HepG2 (cell line): ENCODE results near the gene EEF1AKMT3. TPM values are rescaled to one million over a fixed set of nuclear protein-coding genes. Genes with fewer than 3 reads are reported as not detected.

Experiments
- ATF1 ChIP-seq: IDR thresholded peaks from 2 replicates; pipeline ENCODE4 v1.6.1; 2016; ENCODE audit warnings: mild to moderate bottlenecking, control low read depth
- KAT8 ChIP-seq: IDR thresholded peaks from 2 replicates; pipeline ENCODE4 v1.6.1; 2016; ENCODE audit warnings: missing genetic modification reagents, missing compliant biosample characterization
- KMT2B ChIP-seq: IDR thresholded peaks from 2 replicates; pipeline ENCODE4 v1.6.1; 2016; ENCODE audit warnings: missing genetic modification reagents, missing compliant biosample characterization
- REPIN1 ChIP-seq: sonication (generic); formaldehyde crosslinking; IDR thresholded peaks from 2 replicates; pipeline ENCODE4 v1.8.0; 2022; ENCODE audit warnings: missing genetic modification reagents, low read depth, mild to moderate bottlenecking, borderline replicate concordance
- SMARCE1 ChIP-seq: fragments of 450-650 bp; IDR thresholded peaks from 2 replicates; pipeline ENCODE4 v1.6.1; 2017; ENCODE audit warnings: borderline replicate concordance
- SNAPC5 ChIP-seq: sonication (generic); formaldehyde crosslinking; IDR thresholded peaks from 2 replicates; pipeline ENCODE4 v1.8.1; 2023; ENCODE audit warnings: mild to moderate bottlenecking, missing genetic modification reagents, borderline replicate concordance
- SRSF9 ChIP-seq: fragments of 200-400 bp; formaldehyde crosslinking; IDR thresholded peaks from 2 replicates; pipeline ENCODE4 v1.6.1; 2018; ENCODE audit warnings: borderline replicate concordance, mild to moderate bottlenecking, low read depth, low read length; ENCODE audit not compliant: insufficient read depth, poor library complexity, severe bottlenecking
- THAP9 ChIP-seq: sonication (generic); formaldehyde crosslinking; IDR thresholded peaks from 2 replicates; pipeline ENCODE4; 2020; ENCODE audit warnings: missing genetic modification reagents, mild to moderate bottlenecking, borderline replicate concordance
- ZNF121 ChIP-seq: sonication (generic); formaldehyde crosslinking; IDR thresholded peaks from 2 replicates; pipeline ENCODE4 v1.5.0; 2020; ENCODE audit warnings: mild to moderate bottlenecking, missing genetic modification reagents
- ZNF230 ChIP-seq: sonication (generic); formaldehyde crosslinking; IDR thresholded peaks from 2 replicates; pipeline ENCODE4 v1.4.0; 2020; ENCODE audit warnings: mild to moderate bottlenecking, missing genetic modification reagents
- polyA plus RNA-seq, 8 experiments: library from polyadenylated mRNA; depleted of rRNA in 3 of 8; stranded (reverse) in 7 of 8; unstranded in 1 of 8; fragments of >200 nt; fragmentation: Illumina TruSeq in 4 of 8; extraction: Trizol in 4 of 8; gene quantifications; 2 replicates each; pipeline versions ENCODE4 v1.2.1 to v1.2.3, GENCODE V29; 2011 to 2016; ENCODE audit warnings: low read depth in 4 of 8, missing spikeins in 1 of 8, mixed read lengths in 1 of 8; ENCODE audit not compliant: insufficient read depth in 1 of 8
- total RNA-seq, 5 experiments: library from RNA; depleted of rRNA; stranded (reverse); fragments of >200 nt; fragmentation: Illumina TruSeq; extraction: Trizol; gene quantifications; 2 replicates each; pipeline ENCODE4 v1.2.3, GENCODE V29; 2016; ENCODE audit warnings: low read depth in 1 of 5
- TF ChIP-seq, protein P1 (sequence below), 2 experiments: fragments of 450-650 bp in 1 of 2; sonication (generic) in 1 of 2; formaldehyde crosslinking in 1 of 2; IDR thresholded peaks; 2 replicates each; pipeline versions ENCODE4 v1.6.1 to v1.8.0; 2016 to 2022; ENCODE audit warnings: antibody characterized with exemption in 1 of 2, mild to moderate bottlenecking in 1 of 2, missing genetic modification reagents in 1 of 2
- TF ChIP-seq, protein P2 (sequence below): sonication (generic); formaldehyde crosslinking; IDR thresholded peaks from 2 replicates; pipeline ENCODE4 v1.8.0; 2022; ENCODE audit warnings: low read depth, missing genetic modification reagents
- TF ChIP-seq, protein P3 (sequence below): IDR thresholded peaks from 2 replicates; pipeline ENCODE4 v1.6.1; 2016; ENCODE audit warnings: missing genetic modification reagents, missing compliant biosample characterization

The EEF1AKMT3 gene
- total and polyA plus RNA-seq, 2 of the 13 experiments (the other 11 are each of a cell fraction or from before 2014, with no cell fraction given): 4.7 to 11.4 TPM

DNA sequence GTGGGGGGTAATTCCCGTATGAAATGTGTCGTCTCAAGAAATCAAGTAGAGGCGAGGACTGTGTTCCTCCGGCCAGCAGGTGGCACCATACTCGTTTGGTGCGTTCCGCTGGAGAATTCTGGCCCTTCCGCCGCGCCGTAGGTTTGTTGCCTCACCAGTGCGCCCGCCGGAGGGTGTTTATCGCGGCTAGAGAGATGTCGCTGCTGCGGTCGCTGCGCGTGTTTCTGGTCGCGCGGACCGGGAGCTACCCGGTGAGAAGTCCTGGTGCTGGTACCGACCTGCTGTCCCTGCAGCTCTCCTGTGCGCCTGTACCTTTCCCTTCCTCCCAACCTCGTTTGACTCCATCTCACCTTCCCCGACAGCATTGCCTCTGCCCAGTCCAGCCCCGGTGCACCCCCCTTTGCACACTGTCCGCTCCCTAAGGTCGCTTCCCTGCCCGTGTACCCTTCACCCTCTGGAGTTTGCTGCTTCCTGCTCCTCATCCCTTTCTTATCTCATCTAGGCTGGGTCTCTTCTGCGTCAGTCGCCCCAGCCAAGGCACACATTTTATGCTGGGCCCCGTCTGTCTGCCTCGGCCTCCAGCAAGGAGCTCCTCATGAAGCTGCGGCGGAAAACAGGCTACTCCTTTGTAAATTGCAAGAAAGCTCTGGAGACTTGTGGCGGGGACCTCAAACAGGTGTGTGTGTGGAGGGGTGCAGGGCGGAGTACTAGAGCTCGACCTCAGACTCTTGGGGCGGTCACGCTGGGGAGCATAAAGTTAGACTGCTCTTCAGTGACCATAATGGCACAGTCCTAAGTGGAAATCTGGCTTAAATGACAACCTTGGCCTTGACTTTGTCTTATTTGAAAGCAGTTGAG is 10.4 kb downstream of the EEF1AKMT3 start, which contains the start of gene TSFM (continued):
- TF ChIP-seq, protein P1, sequence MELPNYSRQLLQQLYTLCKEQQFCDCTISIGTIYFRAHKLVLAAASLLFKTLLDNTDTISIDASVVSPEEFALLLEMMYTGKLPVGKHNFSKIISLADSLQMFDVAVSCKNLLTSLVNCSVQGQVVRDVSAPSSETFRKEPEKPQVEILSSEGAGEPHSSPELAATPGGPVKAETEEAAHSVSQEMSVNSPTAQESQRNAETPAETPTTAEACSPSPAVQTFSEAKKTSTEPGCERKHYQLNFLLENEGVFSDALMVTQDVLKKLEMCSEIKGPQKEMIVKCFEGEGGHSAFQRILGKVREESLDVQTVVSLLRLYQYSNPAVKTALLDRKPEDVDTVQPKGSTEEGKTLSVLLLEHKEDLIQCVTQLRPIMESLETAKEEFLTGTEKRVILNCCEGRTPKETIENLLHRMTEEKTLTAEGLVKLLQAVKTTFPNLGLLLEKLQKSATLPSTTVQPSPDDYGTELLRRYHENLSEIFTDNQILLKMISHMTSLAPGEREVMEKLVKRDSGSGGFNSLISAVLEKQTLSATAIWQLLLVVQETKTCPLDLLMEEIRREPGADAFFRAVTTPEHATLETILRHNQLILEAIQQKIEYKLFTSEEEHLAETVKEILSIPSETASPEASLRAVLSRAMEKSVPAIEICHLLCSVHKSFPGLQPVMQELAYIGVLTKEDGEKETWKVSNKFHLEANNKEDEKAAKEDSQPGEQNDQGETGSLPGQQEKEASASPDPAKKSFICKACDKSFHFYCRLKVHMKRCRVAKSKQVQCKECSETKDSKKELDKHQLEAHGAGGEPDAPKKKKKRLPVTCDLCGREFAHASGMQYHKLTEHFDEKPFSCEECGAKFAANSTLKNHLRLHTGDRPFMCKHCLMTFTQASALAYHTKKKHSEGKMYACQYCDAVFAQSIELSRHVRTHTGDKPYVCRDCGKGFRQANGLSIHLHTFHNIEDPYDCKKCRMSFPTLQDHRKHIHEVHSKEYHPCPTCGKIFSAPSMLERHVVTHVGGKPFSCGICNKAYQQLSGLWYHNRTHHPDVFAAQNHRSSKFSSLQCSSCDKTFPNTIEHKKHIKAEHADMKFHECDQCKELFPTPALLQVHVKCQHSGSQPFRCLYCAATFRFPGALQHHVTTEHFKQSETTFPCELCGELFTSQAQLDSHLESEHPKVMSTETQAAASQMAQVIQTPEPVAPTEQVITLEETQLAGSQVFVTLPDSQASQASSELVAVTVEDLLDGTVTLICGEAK (IDR thresholded peaks at IDR 0.05): no peak
- TF ChIP-seq, protein P1 (CRISPR knock-in tag; IDR thresholded peaks at IDR 0.05): peak; percentile 79
- TF ChIP-seq SMARCE1 (no peak), ATF1 (CRISPR knock-in tag) (peak; percentile 94), ZNF121 (CRISPR knock-in tag) (0 out of 2 replicates have a peak, but pooled peaks have one; percentile 57), REPIN1 (CRISPR knock-in tag) (peak; percentile 87), KAT8 (CRISPR knock-in tag) (peak; percentile 98), ZNF230 (CRISPR knock-in tag) (peak; percentile 73; the same call in 1 of the 2 replicates), THAP9 (peak; percentile 86), SNAPC5 (no peak), SRSF9 (no peak), KMT2B (CRISPR knock-in tag) (peak; percentile 96)
- TF ChIP-seq, protein P2, sequence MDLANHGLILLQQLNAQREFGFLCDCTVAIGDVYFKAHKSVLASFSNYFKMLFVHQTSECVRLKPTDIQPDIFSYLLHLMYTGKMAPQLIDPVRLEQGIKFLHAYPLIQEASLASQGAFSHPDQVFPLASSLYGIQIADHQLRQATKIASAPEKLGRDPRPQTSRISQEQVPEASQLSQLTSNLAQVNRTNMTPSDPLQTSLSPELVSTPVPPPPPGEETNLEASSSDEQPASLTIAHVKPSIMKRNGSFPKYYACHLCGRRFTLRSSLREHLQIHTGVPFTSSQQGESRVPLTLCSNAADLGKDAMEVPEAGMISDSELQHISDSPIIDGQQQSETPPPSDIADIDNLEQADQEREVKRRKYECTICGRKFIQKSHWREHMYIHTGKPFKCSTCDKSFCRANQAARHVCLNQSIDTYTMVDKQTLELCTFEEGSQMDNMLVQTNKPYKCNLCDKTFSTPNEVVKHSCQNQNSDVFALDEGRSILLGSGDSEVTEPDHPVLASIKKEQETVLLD: no peak
- TF ChIP-seq, protein P3, sequence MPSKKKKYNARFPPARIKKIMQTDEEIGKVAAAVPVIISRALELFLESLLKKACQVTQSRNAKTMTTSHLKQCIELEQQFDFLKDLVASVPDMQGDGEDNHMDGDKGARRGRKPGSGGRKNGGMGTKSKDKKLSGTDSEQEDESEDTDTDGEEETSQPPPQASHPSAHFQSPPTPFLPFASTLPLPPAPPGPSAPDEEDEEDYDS: peak; percentile 64
